Right kidney (tissue), 1 donor: ENCODE data around the gene LSM3.

Experiments
- DNase-seq: peaks from one replicate; pipeline ENCODE4 v3.0.0-alpha.2; 2016

Gene LSM3

GRCh38 chr3:14240366-14240765, 61.7 kb downstream of the LSM3 start:
- no peak for DNase-seq

GRCh38 chr3:14241716-14242115, 63.1 kb downstream of the LSM3 start:
- no peak for DNase-seq

GRCh38 chr3:14242490-14243311, 64.1 kb downstream of the LSM3 start:
- DNase-seq: no peak

GRCh38 chr3:14243782-14244181, 65.2 kb downstream of the LSM3 start:
- no peak for DNase-seq

GRCh38 chr3:14244521-14245247, 66.1 kb downstream of the LSM3 start:
- DNase-seq: no peak

- no peak for DNase-seq
Observed at GRCh38 chr3:14245248-14245639, 66.6 kb downstream of the LSM3 start.

GRCh38 chr3:14245822-14246221, 67.2 kb downstream of the LSM3 start:
- DNase-seq: no peak

- DNase-seq: no peak
Observed at GRCh38 chr3:14246414-14246813, 67.8 kb downstream of the LSM3 start.

GRCh38 chr3:14248477-14248848, 69.8 kb downstream of the LSM3 start:
- no peak for DNase-seq

GRCh38 chr3:14248849-14249523, 70.4 kb downstream of the LSM3 start:
- peak; percentile 28 for DNase-seq
